C4-2B (cell line): Measurements from ENCODE around the gene PELI3.

Source experiments
- CTCF ChIP-seq: fragments of 450-650 bp; conservative IDR thresholded peaks from 2 replicates; pipeline ENCODE4 v1.5.1; 2017; ENCODE audit warnings: mild to moderate bottlenecking
- ZFX ChIP-seq: fragments of 450-650 bp; IDR thresholded peaks from 2 replicates; pipeline ENCODE4 v1.6.1; 2017

DNA sequence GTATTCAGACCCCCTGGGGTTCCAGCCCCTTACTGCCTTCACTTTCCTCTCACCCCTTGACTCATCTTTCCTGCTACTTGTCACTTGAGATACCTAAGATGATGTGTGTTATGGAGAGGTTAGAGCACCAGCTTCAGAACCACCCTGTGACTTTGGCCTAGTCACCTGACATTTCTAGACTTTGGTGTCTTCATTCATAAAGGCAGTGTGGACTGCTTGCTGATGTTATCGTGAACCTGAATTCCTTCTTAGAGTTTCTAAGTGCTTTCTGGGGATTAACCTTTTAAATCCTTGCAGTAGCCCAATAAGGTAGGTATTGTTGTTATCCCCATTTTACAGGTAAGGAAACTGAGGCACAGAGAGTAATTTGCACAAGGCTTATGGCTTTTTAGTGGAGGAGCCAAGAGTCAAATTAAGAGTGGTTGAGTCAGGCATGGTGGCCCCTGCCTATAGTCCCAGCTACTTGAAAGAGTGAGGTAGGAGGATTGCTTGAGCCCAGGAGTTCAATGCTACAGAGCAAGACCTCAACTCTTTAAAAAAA lies 38.6 kb downstream of the PELI3 start:
- no peak for TF ChIP-seq CTCF
- no peak for TF ChIP-seq ZFX
